ENCODE results near the gene HDAC4. TPM values are rescaled to one million over a fixed set of nuclear protein-coding genes. Genes with fewer than 3 reads are reported as not detected.

Gene HDAC4
- total RNA-seq, 1 experiment from 2014 or later, result 61.5 TPM

- no peaks in the 10 kb centered on the region for H3K79me2 ChIP-seq (ENCODE audit: low read depth)
- no peak overlapping the region for H3K4me2 ChIP-seq
- 0 out of 2 replicates have a peak, but pooled peaks cover 4% of the 10 kb centered on the region for H3K9me3 ChIP-seq (ENCODE audit: insufficient read depth, low read depth)
- H2AFZ ChIP-seq, result no peak overlapping the region
- intact Hi-C loops (cut with micrococcal nuclease; ENCODE audit: unreplicated experiment), result no loop called here
- TF ChIP-seq CTCF (conservative IDR thresholded peaks at IDR 0.05), result no peak
- no peak for TF ChIP-seq EZH2 (IDR thresholded peaks at IDR 0.05; ENCODE audit: low read depth)
- POLR2A ChIA-PET (ENCODE audit: unreplicated experiment), result no interaction called here
- no peaks in the 10 kb centered on the region for H3K9me2 ChIP-seq (ENCODE audit: insufficient read depth)
- no peak overlapping the region for H3K4me3 ChIP-seq
- H3F3A ChIP-seq (ENCODE audit: insufficient read depth, low read depth), result no peaks in the 10 kb centered on the region
- no peaks in the 10 kb centered on the region for H4K20me1 ChIP-seq (ENCODE audit: insufficient read depth)
- no TSS peak for BruUV-seq (replicated peaks)
- peaks cover 1% of the 10 kb centered on the region; the same call in 1 of the 2 replicates for H3K36me3 ChIP-seq (ENCODE audit: low read depth)
- peaks cover 90% of the 10 kb centered on the region for H3K27me3 ChIP-seq (ENCODE audit: insufficient read depth, low read depth)
- no peak for DNase-seq
- CTCF ChIA-PET, result no interaction called here
- H3K4me1 ChIP-seq (replicated peaks; ENCODE audit: insufficient read depth), result no peaks in the 10 kb centered on the region
- H3K27ac ChIP-seq, result no peak overlapping the region
Observed at GRCh38 chr2:239409976-239410375, 9.2 kb upstream of the HDAC4 start.

DNA sequence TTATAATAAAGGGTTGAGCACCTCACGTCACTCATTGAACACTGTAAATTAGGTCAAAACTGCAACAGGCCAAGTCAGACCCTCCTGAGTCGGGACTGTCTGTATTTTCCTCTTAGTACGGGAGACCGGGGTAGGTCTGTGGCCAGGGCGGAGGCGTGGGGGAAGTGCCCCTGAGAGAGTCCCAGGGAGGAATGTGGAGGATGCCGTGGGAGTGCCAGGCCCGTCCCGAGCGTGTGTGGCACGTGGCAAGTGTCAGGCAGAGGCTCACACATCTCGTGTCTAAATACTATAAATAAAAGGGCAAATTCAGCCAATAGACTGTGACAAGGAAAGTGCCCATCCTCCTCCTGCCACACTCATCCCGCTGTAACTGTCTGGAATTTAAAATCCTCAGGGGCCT, 6.3 kb upstream of the HDAC4 start:
- H2AFZ ChIP-seq, result no peak overlapping the region
- CTCF ChIA-PET, result no interaction called here
- 0 out of 2 replicates have a peak, but pooled peaks cover 4% of the 10 kb centered on the region for H3K9me3 ChIP-seq (ENCODE audit: insufficient read depth, low read depth)
- peaks cover 68% of the 10 kb centered on the region for H3K27me3 ChIP-seq (ENCODE audit: insufficient read depth, low read depth)
- H3K4me2 ChIP-seq, result no peak overlapping the region
- H3K9me2 ChIP-seq (ENCODE audit: insufficient read depth), result no peaks in the 10 kb centered on the region
- no peak overlapping the region for H3K27ac ChIP-seq
- no TSS peak for BruUV-seq (replicated peaks)
- H3K79me2 ChIP-seq (ENCODE audit: low read depth), result no peaks in the 10 kb centered on the region
- H3K4me1 ChIP-seq (replicated peaks; ENCODE audit: insufficient read depth), result peaks cover 5% of the 10 kb centered on the region
- H3K4me3 ChIP-seq, result no peak overlapping the region
- no peaks in the 10 kb centered on the region for H3F3A ChIP-seq (ENCODE audit: insufficient read depth, low read depth)
- TF ChIP-seq EZH2 (IDR thresholded peaks at IDR 0.05; ENCODE audit: low read depth) (no peak), CTCF (conservative IDR thresholded peaks at IDR 0.05) (no peak)
- DNase-seq, result no peak
- intact Hi-C loops (cut with micrococcal nuclease; ENCODE audit: unreplicated experiment), result no loop called here
- no peaks in the 10 kb centered on the region for H3K36me3 ChIP-seq (ENCODE audit: low read depth)
- POLR2A ChIA-PET (ENCODE audit: unreplicated experiment), result no interaction called here
- H4K20me1 ChIP-seq (ENCODE audit: insufficient read depth), result no peaks in the 10 kb centered on the region

DNA sequence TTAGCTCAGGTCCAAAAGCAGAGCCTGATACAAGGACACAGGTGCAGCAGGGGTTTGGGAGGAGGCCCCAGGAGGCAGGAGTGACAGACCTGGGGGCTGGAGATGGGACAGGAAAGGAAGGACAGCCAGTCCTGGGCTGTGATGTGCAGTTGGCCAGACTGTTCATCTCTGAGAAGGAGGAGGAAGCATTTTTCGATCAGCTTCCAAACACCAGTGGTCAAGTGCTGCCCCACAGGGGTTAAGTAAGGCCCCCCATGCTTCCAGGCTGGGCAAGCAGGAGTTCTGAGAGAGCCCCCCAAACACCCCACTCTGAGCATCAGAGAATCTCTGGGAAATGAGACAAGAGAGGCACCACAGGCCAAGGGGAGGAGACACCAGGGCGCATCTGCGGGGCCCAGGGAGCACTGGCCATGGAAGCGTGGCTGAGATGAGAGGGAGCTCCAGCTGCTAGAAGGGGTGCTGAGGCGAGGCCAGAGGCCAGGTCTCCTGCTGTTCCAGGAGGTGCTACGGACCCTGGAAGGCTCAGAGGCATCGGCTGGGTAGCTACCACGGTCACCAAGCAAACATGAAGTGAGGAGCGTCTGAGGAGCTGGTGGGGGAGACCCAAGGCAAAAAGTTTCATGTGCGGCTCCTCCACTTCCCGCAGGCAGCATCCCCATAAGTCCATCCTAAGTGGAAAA, 5.6 kb upstream of the HDAC4 start:
- intact Hi-C loops (cut with micrococcal nuclease; ENCODE audit: unreplicated experiment), result no loop called here
- POLR2A ChIA-PET (ENCODE audit: unreplicated experiment), result no interaction called here
- no peak for TF ChIP-seq EZH2 (IDR thresholded peaks at IDR 0.05; ENCODE audit: low read depth)
- no peak for TF ChIP-seq CTCF (conservative IDR thresholded peaks at IDR 0.05)
- H2AFZ ChIP-seq, result no peak overlapping the region
- H4K20me1 ChIP-seq (ENCODE audit: insufficient read depth), result no peaks in the 10 kb centered on the region
- H3K4me3 ChIP-seq, result no peak overlapping the region
- no peaks in the 10 kb centered on the region for H3K9me2 ChIP-seq (ENCODE audit: insufficient read depth)
- no peak overlapping the region for H3K27ac ChIP-seq
- no TSS peak for BruUV-seq (replicated peaks)
- H3K9me3 ChIP-seq (ENCODE audit: insufficient read depth, low read depth), result 0 out of 2 replicates have a peak, but pooled peaks cover 4% of the 10 kb centered on the region
- CTCF ChIA-PET, result no interaction called here
- H3K4me2 ChIP-seq, result no peak overlapping the region
- H3K79me2 ChIP-seq (ENCODE audit: low read depth), result no peaks in the 10 kb centered on the region
- no peak for DNase-seq
- no peaks in the 10 kb centered on the region for H3F3A ChIP-seq (ENCODE audit: insufficient read depth, low read depth)
- H3K4me1 ChIP-seq (replicated peaks; ENCODE audit: insufficient read depth), result peaks cover 6% of the 10 kb centered on the region
- H3K36me3 ChIP-seq (ENCODE audit: low read depth), result no peaks in the 10 kb centered on the region
- peaks cover 61% of the 10 kb centered on the region for H3K27me3 ChIP-seq (ENCODE audit: insufficient read depth, low read depth)
